CD4-positive, alpha-beta memory T cell (primary cell): ENCODE measurements around the gene GRIK2. TPM values are rescaled to one million over a fixed set of nuclear protein-coding genes. Genes with fewer than 3 reads are reported as not detected.

ENCODE experiments used
- CTCF ChIA-PET: fragments of 350-600 bp; sonication (Branson Sonifier 250); formaldehyde crosslinking; loops from one replicate; lab custom pipeline; 2021; ENCODE audit warnings: inconsistent platforms; ENCODE audit not compliant: partially characterized antibody; lab: Charles Lee
- POLR2A ChIA-PET: fragments of 350-600 bp; sonication (Branson Sonifier 250); formaldehyde crosslinking; loops from one replicate; lab custom pipeline; 2021; ENCODE audit not compliant: partially characterized antibody; lab: Charles Lee
- DNase-seq, 5 donors: peaks; one replicate each; pipeline versions ENCODE4 v3.0.0 to v3.0.0-alpha.2; 2020 to 2022; ENCODE audit warnings: mixed read lengths in 1 of 5
- H3K27ac ChIP-seq: one replicate; pipeline ENCODE4 v1.7.0; 2013; ENCODE audit warnings: low read depth, low read length
- H3K27me3 ChIP-seq: 2 replicates; pipeline ENCODE4 v1.7.0; 2013; ENCODE audit warnings: mild to moderate bottlenecking, low read length, moderate library complexity; ENCODE audit not compliant: insufficient read depth
- H3K36me3 ChIP-seq: 2 replicates; pipeline ENCODE4 v1.7.0; 2013; ENCODE audit warnings: mild to moderate bottlenecking, low read length, moderate library complexity; ENCODE audit not compliant: insufficient read depth
- H3K4me1 ChIP-seq: 2 replicates; pipeline ENCODE4 v1.7.0; 2013; ENCODE audit warnings: mild to moderate bottlenecking, low read length, moderate library complexity; ENCODE audit not compliant: insufficient read depth
- H3K4me3 ChIP-seq, 2 donors: one replicate each; pipeline ENCODE4 v1.7.0; 2013; ENCODE audit warnings: low read length in 2 of 2, mild to moderate bottlenecking in 1 of 2
- H3K9me3 ChIP-seq, 2 donors: one replicate each; pipeline ENCODE4 v1.7.0; 2013; ENCODE audit warnings: low read length in 2 of 2, control low read depth in 1 of 2; ENCODE audit not compliant: control insufficient read depth in 1 of 2
- H3K27ac Mint-ChIP-seq, 7 donors: one replicate each; pipeline ENCODE4 v1.8.0; 2020 to 2021; ENCODE audit warnings: mixed read lengths in 7 of 7, mild to moderate bottlenecking in 6 of 7, inconsistent platforms in 3 of 7, moderate library complexity in 3 of 7
- H3K27me3 Mint-ChIP-seq, 2 donors: one replicate each; pipeline ENCODE4 v1.8.0; 2020 to 2021; ENCODE audit warnings: mixed read lengths in 2 of 2
- H3K36me3 Mint-ChIP-seq, 2 donors: one replicate each; pipeline ENCODE4 v1.8.0; 2020 to 2021; ENCODE audit warnings: mixed read lengths in 2 of 2, inconsistent platforms in 1 of 2, mild to moderate bottlenecking in 1 of 2
- H3K4me1 Mint-ChIP-seq, 4 donors: one replicate each; pipeline ENCODE4 v1.8.0; 2020 to 2021; ENCODE audit warnings: mixed read lengths in 4 of 4, mild to moderate bottlenecking in 1 of 4
- H3K4me3 Mint-ChIP-seq, 8 donors: one replicate each; pipeline ENCODE4 v1.8.0; 2020 to 2021; ENCODE audit warnings: mixed read lengths in 8 of 8, mild to moderate bottlenecking in 7 of 8, moderate library complexity in 6 of 8, inconsistent platforms in 3 of 8
- H3K9me3 Mint-ChIP-seq, 8 donors: one replicate each; pipeline ENCODE4 v1.8.0; 2020 to 2021; ENCODE audit warnings: mixed read lengths in 8 of 8, mild to moderate bottlenecking in 5 of 8, inconsistent platforms in 3 of 8, moderate library complexity in 1 of 8
- intact Hi-C: fragments of 100-400 bp; cut with micrococcal nuclease; formaldehyde crosslinking; loops from one replicate; pipeline ENCODE4 v1.15.1; 2023
- polyA plus RNA-seq, 2 donors: library from polyadenylated mRNA; unstranded; fragments of 300-500 nt; fragmentation: Illumina TruSeq; gene quantifications; one replicate each; pipeline ENCODE4 v1.2.3, GENCODE V29; 2021
- total RNA-seq, 2 experiments: library from RNA; stranded (reverse); gene quantifications; one replicate each; pipeline ENCODE4 v1.2.3, GENCODE V29; 2021

GRIK2 gene
- total and polyA plus RNA-seq, 4 experiments from 2014 or later = not detected

GRCh38 chr6:101517632-101518031 lies 124.1 kb downstream of the GRIK2 start:
- H3K9me3 ChIP-seq = no peaks in the 10 kb centered on the region
- H3K4me1 Mint-ChIP-seq = no peaks in the 10 kb centered on the region

GRCh38 chr6:101522254-101522653 lies 128.7 kb downstream of the GRIK2 start:
- Mint-ChIP-seq H3K27ac (no peak overlapping the region), H3K27me3 (no peaks in the 10 kb centered on the region), H3K4me1 (no peaks in the 10 kb centered on the region), H3K9me3 (peaks cover 0 to 7% (median under 1%) of the 10 kb centered on the region in 8 donors), H3K4me3 (no peak overlapping the region), H3K36me3 (no peaks in the 10 kb centered on the region)
- Histone ChIP-seq H3K9me3 (no peaks in the 10 kb centered on the region), H3K4me3 (no peak overlapping the region), H3K27me3 (no peaks in the 10 kb centered on the region), H3K4me1 (no peaks in the 10 kb centered on the region), H3K27ac (no peak overlapping the region), H3K36me3 (no peaks in the 10 kb centered on the region)
- intact Hi-C loops = no loop called here
- ChIA-PET CTCF (no interaction called here), POLR2A (no interaction called here)
- no peak for DNase-seq

More at GRCh38 chr6:101517632-101518031, 124.1 kb downstream of the GRIK2 start:
- DNase-seq = no peak
- Histone ChIP-seq H3K36me3 (no peaks in the 10 kb centered on the region), H3K27ac (no peak overlapping the region), H3K4me3 (no peak overlapping the region), H3K27me3 (no peaks in the 10 kb centered on the region), H3K4me1 (no peaks in the 10 kb centered on the region)
- ChIA-PET POLR2A (no interaction called here), CTCF (no interaction called here)
- Mint-ChIP-seq H3K9me3 (peaks cover 0 to 13% (median 2%) of the 10 kb centered on the region in 8 donors), H3K27ac (no peak overlapping the region), H3K36me3 (no peaks in the 10 kb centered on the region), H3K27me3 (no peaks in the 10 kb centered on the region), H3K4me3 (no peak overlapping the region)
- intact Hi-C loops = no loop called here

- Mint-ChIP-seq H3K4me3 (no peak overlapping the region), H3K9me3 (peaks cover 0 to 7% (median 2%) of the 10 kb centered on the region in 8 donors), H3K4me1 (no peaks in the 10 kb centered on the region), H3K27me3 (no peaks in the 10 kb centered on the region), H3K27ac (no peak overlapping the region), H3K36me3 (no peaks in the 10 kb centered on the region)
- no peaks in the 10 kb centered on the region for H3K36me3 ChIP-seq
- DNase-seq = no peak
- POLR2A ChIA-PET = no interaction called here
- no peaks in the 10 kb centered on the region for H3K9me3 ChIP-seq
- CTCF ChIA-PET = no interaction called here
- H3K4me1 ChIP-seq = no peaks in the 10 kb centered on the region
- no peak overlapping the region for H3K27ac ChIP-seq
- intact Hi-C loops = no loop called here
- no peak overlapping the region for H3K4me3 ChIP-seq
- H3K27me3 ChIP-seq = no peaks in the 10 kb centered on the region
Observed at GRCh38 chr6:101527467-101527866, 134.0 kb downstream of the GRIK2 start.

GRCh38 chr6:101528801-101529200 lies 135.3 kb downstream of the GRIK2 start:
- Histone ChIP-seq H3K27ac (no peak overlapping the region), H3K27me3 (no peaks in the 10 kb centered on the region), H3K4me3 (no peak overlapping the region), H3K9me3 (no peaks in the 10 kb centered on the region), H3K4me1 (no peaks in the 10 kb centered on the region), H3K36me3 (no peaks in the 10 kb centered on the region)
- DNase-seq = no peak
- CTCF ChIA-PET = no interaction called here
- no peaks in the 10 kb centered on the region for H3K36me3 Mint-ChIP-seq
- H3K4me3 Mint-ChIP-seq = no peak overlapping the region
- POLR2A ChIA-PET = no interaction called here
- no peaks in the 10 kb centered on the region for H3K27me3 Mint-ChIP-seq
- no peak overlapping the region for H3K27ac Mint-ChIP-seq
- H3K9me3 Mint-ChIP-seq = peaks cover 0 to 7% (median 2%) of the 10 kb centered on the region in 8 donors
- intact Hi-C loops = no loop called here
- H3K4me1 Mint-ChIP-seq = no peaks in the 10 kb centered on the region

GRCh38 chr6:101531538-101531937 lies 138.0 kb downstream of the GRIK2 start:
- POLR2A ChIA-PET = no interaction called here
- Mint-ChIP-seq H3K9me3 (peaks cover 0 to 7% (median under 1%) of the 10 kb centered on the region in 8 donors), H3K4me1 (no peaks in the 10 kb centered on the region), H3K27ac (no peak overlapping the region), H3K27me3 (no peaks in the 10 kb centered on the region), H3K36me3 (no peaks in the 10 kb centered on the region), H3K4me3 (no peak overlapping the region)
- no peak for DNase-seq
- Histone ChIP-seq H3K9me3 (no peaks in the 10 kb centered on the region), H3K4me1 (no peaks in the 10 kb centered on the region), H3K4me3 (no peak overlapping the region), H3K27me3 (no peaks in the 10 kb centered on the region), H3K27ac (no peak overlapping the region), H3K36me3 (no peaks in the 10 kb centered on the region)
- intact Hi-C loops = no loop called here
- CTCF ChIA-PET = no interaction called here

- ChIA-PET POLR2A (no interaction called here), CTCF (no interaction called here)
- Histone ChIP-seq H3K27me3 (no peaks in the 10 kb centered on the region), H3K27ac (no peak overlapping the region), H3K4me3 (no peak overlapping the region), H3K36me3 (no peaks in the 10 kb centered on the region), H3K4me1 (no peaks in the 10 kb centered on the region), H3K9me3 (no peaks in the 10 kb centered on the region)
- H3K36me3 Mint-ChIP-seq = no peaks in the 10 kb centered on the region
- no peaks in the 10 kb centered on the region for H3K27me3 Mint-ChIP-seq
- no peak overlapping the region for H3K4me3 Mint-ChIP-seq
- intact Hi-C loops = no loop called here
- no peaks in the 10 kb centered on the region for H3K4me1 Mint-ChIP-seq
- peaks cover 0 to 7% (median under 1%) of the 10 kb centered on the region in 8 donors for H3K9me3 Mint-ChIP-seq
- DNase-seq = no peak
- no peak overlapping the region for H3K27ac Mint-ChIP-seq
Observed at GRCh38 chr6:101534386-101534785, 140.9 kb downstream of the GRIK2 start.

GRCh38 chr6:101534821-101535220 lies 141.3 kb downstream of the GRIK2 start:
- H3K36me3 Mint-ChIP-seq = no peaks in the 10 kb centered on the region
- intact Hi-C loops = no loop called here
- CTCF ChIA-PET = no interaction called here
- no peak overlapping the region for H3K4me3 Mint-ChIP-seq
- DNase-seq = no peak
- H3K36me3 ChIP-seq = no peaks in the 10 kb centered on the region
- no peak overlapping the region for H3K27ac ChIP-seq
- H3K27me3 ChIP-seq = no peaks in the 10 kb centered on the region
- peaks cover 0 to 7% (median under 1%) of the 10 kb centered on the region in 8 donors for H3K9me3 Mint-ChIP-seq
- H3K4me1 Mint-ChIP-seq = no peaks in the 10 kb centered on the region
- H3K4me3 ChIP-seq = no peak overlapping the region
- no peaks in the 10 kb centered on the region for H3K4me1 ChIP-seq
- H3K27me3 Mint-ChIP-seq = no peaks in the 10 kb centered on the region
- no peaks in the 10 kb centered on the region for H3K9me3 ChIP-seq
- POLR2A ChIA-PET = no interaction called here
- no peak overlapping the region for H3K27ac Mint-ChIP-seq
